Measurements from ENCODE around the gene CCDC121. TPM values are rescaled to one million over a fixed set of nuclear protein-coding genes. Genes with fewer than 3 reads are reported as not detected.

CCDC121 gene, protein sequence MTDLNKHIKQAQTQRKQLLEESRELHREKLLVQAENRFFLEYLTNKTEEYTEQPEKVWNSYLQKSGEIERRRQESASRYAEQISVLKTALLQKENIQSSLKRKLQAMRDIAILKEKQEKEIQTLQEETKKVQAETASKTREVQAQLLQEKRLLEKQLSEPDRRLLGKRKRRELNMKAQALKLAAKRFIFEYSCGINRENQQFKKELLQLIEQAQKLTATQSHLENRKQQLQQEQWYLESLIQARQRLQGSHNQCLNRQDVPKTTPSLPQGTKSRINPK
- 5.4 TPM for polyA plus RNA-seq
- long read RNA-seq, donor 1, partial matches to known transcripts = 0 of 2 reads
- long read RNA-seq, donor 1, other reads (novel, unspliced or antisense) = 0 of 2 reads
- long read RNA-seq, donor 2, partial matches to known transcripts = 0 of 2 reads
- long read RNA-seq, donor 2, other reads (novel, unspliced or antisense) = 0 of 2 reads
- long read RNA-seq, donor 3 = 0 reads
- long read RNA-seq, donor 4 = 0 reads
- long read RNA-seq, donor 5, partial matches to known transcripts = 0 of 2 reads
- long read RNA-seq, donor 5, other reads (novel, unspliced or antisense) = 0 of 2 reads
- long read RNA-seq, donor 6, partial matches to known transcripts = 0 of 1 reads
- long read RNA-seq, donor 6, other reads (novel, unspliced or antisense) = 0 of 1 reads
- long read RNA-seq, donor 7, partial matches to known transcripts = 0 of 3 reads
- long read RNA-seq, donor 7, other reads (novel, unspliced or antisense) = 0 of 3 reads
- long read RNA-seq, donor 8, partial matches to known transcripts = 0 of 2 reads
- long read RNA-seq, donor 8, other reads (novel, unspliced or antisense) = 0 of 2 reads
- long read RNA-seq, donor 9, transcript CCDC121-201 (2 exons, 2,342 nt) = major isoform, 5 of 5 reads
- long read RNA-seq, donor 9, partial matches to known transcripts = 0 of 5 reads
- long read RNA-seq, donor 9, other reads (novel, unspliced or antisense) = 0 of 5 reads
- long read RNA-seq, donor 10, partial matches to known transcripts = 0 of 2 reads
- long read RNA-seq, donor 10, other reads (novel, unspliced or antisense) = 0 of 2 reads
- long read RNA-seq, donor 11, partial matches to known transcripts = 0 of 1 reads
- long read RNA-seq, donor 11, other reads (novel, unspliced or antisense) = 0 of 1 reads

- peaks cover 24% of the 10 kb centered on the region for H3K36me3 ChIP-seq (ENCODE audit: control insufficient read depth, insufficient read depth, low read length)
- H3K27ac ChIP-seq (ENCODE audit: low read length) = peak within 1 kb of the TSS; percentile 53
- DNase-seq = peak; percentile 85 to 90
- WGBS (ENCODE audit: insufficient coverage, low lambda C conversion rate) = 12% methylated on average over 6 of the region's 44 CpGs
- H3K4me1 ChIP-seq (ENCODE audit: control insufficient read depth, insufficient read depth, low read length) = peaks cover 7% of the 10 kb centered on the region
- H3K4me3 ChIP-seq (ENCODE audit: low read length) = peak within 1 kb of the TSS; percentile 88
- H3K27me3 ChIP-seq (ENCODE audit: control insufficient read depth, insufficient read depth, low read length) = no peaks in the 10 kb centered on the region
- no peaks in the 10 kb centered on the region for H3K9me3 ChIP-seq (ENCODE audit: control insufficient read depth, low read depth, low read length)
These were observed at the start of gene CCDC121, which contains the start of gene GPN1 for GRCh38 chr2:27628767-27629709. Gene CCDC121 (minus strand): TSS chr2:27629012. CDS start chr2:27627799, 1,213 bp downstream. Gene GPN1 (plus strand): TSS chr2:27629050. CDS start chr2:27629059, 9 bp downstream.

DNA sequence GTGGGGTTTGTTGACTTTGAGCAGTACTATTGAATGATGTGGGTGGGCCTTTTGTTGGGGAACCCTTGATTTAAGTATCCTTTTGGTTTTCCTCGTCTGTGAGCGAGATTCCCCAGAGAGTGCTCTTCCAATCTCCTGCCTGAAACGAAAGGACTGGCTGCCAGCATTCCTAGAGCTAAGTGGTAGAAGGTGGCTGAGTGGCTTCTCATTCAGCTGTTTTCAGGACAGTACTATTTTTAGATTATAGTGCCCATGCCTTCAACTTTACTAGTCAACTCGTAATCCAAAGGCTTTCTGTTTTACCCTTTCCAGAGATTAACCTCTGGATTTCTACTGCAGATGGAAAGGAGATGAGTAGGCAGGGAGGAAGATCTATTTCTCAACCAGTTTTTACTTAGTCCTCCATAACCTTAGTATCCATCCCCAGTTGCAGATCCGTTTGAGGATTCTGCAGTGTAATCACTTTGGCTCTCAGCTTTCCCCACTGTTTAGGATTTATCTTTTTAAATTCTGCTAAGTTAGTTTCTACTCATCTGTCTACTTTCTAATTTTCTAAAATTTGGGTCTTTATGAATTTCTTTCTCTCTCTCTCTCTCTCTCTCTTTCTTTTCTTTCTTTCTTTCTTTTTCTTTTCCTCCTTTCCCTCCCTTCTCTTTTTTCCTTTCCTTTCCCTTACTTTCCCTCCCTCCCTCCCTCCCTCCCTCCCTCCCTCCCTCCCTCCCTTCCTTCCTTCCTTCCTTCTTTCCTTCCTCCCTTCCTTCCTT, 44.1 kb upstream of the CCDC121 start:
- H3K4me3 ChIP-seq (ENCODE audit: low read length) = no peak overlapping the region

GRCh38 chr2:27671235-27671634, 42.4 kb upstream of the CCDC121 start:
- DNase-seq = no peak
- Histone ChIP-seq H3K4me3 (ENCODE audit: low read length) (no peak overlapping the region), H3K27me3 (ENCODE audit: control insufficient read depth, insufficient read depth, low read length) (no peaks in the 10 kb centered on the region), H3K27ac (ENCODE audit: low read length) (no peak overlapping the region), H3K4me1 (ENCODE audit: control insufficient read depth, insufficient read depth, low read length) (no peaks in the 10 kb centered on the region), H3K9me3 (ENCODE audit: control insufficient read depth, low read depth, low read length) (no peaks in the 10 kb centered on the region), H3K36me3 (ENCODE audit: control insufficient read depth, insufficient read depth, low read length) (peaks cover 39% of the 10 kb centered on the region)
- 100% methylated on average over 4 of the region's 4 CpGs for WGBS (ENCODE audit: insufficient coverage, low lambda C conversion rate)

More for the DNA sequence above, 44.1 kb upstream of the CCDC121 start:
- Histone ChIP-seq H3K36me3 (ENCODE audit: control insufficient read depth, insufficient read depth, low read length) (peaks cover 49% of the 10 kb centered on the region), H3K9me3 (ENCODE audit: control insufficient read depth, low read depth, low read length) (no peaks in the 10 kb centered on the region), H3K27ac (ENCODE audit: low read length) (no peak overlapping the region), H3K27me3 (ENCODE audit: control insufficient read depth, insufficient read depth, low read length) (no peaks in the 10 kb centered on the region), H3K4me1 (ENCODE audit: control insufficient read depth, insufficient read depth, low read length) (no peaks in the 10 kb centered on the region)
- DNase-seq = no peak
- WGBS (ENCODE audit: insufficient coverage, low lambda C conversion rate) = 100% methylated on average over 2 of the region's 5 CpGs

DNA sequence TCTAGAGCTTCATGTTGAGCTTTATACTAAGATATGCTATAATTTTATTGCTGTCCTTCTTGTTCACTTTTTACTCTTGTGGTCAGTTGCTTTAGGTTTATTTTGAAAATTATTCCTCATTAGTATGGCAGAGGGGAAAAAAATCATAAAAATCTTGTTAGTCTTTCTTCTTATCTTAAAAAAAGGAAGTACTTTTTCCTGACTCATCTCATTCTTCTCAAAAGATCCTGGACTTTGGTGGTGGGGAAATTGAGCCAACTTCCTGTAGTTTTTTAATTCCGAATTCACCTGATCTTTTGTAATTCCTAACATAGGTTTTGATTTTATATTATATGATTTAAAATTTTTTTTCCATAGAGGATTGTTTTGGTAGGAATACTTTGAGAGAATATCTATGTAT, 38.6 kb upstream of the CCDC121 start:
- no peak overlapping the region for H3K27ac ChIP-seq (ENCODE audit: low read length)
- no peak for DNase-seq

DNA sequence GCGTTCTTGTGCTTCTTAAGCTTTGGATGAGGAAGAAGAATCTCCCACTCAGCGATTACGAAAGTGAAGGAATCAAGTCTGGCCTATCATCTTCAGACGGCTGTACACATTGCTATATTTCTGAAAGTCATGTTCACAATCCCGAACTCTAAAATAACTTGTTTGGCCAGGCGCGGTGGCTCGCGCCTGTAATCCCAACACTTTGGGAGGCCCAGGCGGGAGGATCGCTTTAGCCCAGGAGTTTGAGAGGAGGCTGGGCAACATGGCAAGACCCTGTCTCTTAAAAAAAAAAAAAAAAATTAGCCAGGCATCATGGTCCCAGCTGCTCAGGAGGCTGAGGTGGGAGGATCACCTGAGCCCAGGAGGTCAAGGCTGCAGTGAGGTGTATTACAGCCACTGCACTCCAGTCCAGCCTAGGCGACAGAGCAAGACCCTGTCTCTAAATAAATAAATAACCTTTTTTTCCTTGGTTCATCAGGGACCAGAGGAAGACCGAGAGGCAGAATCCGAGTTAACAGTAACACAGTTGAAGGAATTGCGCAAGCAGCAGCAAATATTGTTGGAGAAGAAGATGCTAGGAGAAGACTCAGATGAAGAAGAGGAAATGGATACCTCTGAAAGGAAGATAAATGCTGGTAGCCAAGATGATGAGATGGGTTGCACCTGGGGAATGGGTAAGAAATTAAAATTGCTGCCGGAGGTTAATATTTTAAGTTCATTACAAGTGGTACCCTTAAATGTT, 36.0 kb upstream of the CCDC121 start:
- WGBS (ENCODE audit: insufficient coverage, low lambda C conversion rate) = 96% methylated on average over 4 of the region's 16 CpGs
- no peak overlapping the region for H3K27ac ChIP-seq (ENCODE audit: low read length)

More for the DNA sequence above, 38.6 kb upstream of the CCDC121 start:
- H3K36me3 ChIP-seq (ENCODE audit: control insufficient read depth, insufficient read depth, low read length) = peaks cover 24% of the 10 kb centered on the region
- H3K4me3 ChIP-seq (ENCODE audit: low read length) = no peak overlapping the region
- H3K9me3 ChIP-seq (ENCODE audit: control insufficient read depth, low read depth, low read length) = no peaks in the 10 kb centered on the region
- H3K27me3 ChIP-seq (ENCODE audit: control insufficient read depth, insufficient read depth, low read length) = no peaks in the 10 kb centered on the region
- WGBS (ENCODE audit: insufficient coverage, low lambda C conversion rate) = 80% methylated on average over 1 of the region's 1 CpG
- H3K4me1 ChIP-seq (ENCODE audit: control insufficient read depth, insufficient read depth, low read length) = peaks cover 7% of the 10 kb centered on the region

GRCh38 chr2:27664154-27664574, 35.4 kb upstream of the CCDC121 start:
- peak overlapping the region; percentile 82 for H3K4me3 ChIP-seq (ENCODE audit: low read length)
- peak in 1 of 2 donors; percentile 10 for DNase-seq
- peaks cover 26% of the 10 kb centered on the region for H3K36me3 ChIP-seq (ENCODE audit: control insufficient read depth, insufficient read depth, low read length)
- H3K27ac ChIP-seq (ENCODE audit: low read length) = no peak overlapping the region
- WGBS (ENCODE audit: insufficient coverage, low lambda C conversion rate) = no CpG with 5 or more reads among the region's 28 CpGs
- H3K9me3 ChIP-seq (ENCODE audit: control insufficient read depth, low read depth, low read length) = no peaks in the 10 kb centered on the region
- H3K27me3 ChIP-seq (ENCODE audit: control insufficient read depth, insufficient read depth, low read length) = no peaks in the 10 kb centered on the region
- peaks cover 7% of the 10 kb centered on the region for H3K4me1 ChIP-seq (ENCODE audit: control insufficient read depth, insufficient read depth, low read length)

More for the DNA sequence above, 36.0 kb upstream of the CCDC121 start:
- Histone ChIP-seq H3K4me3 (ENCODE audit: low read length) (peak overlapping the region; percentile 82), H3K27me3 (ENCODE audit: control insufficient read depth, insufficient read depth, low read length) (no peaks in the 10 kb centered on the region), H3K9me3 (ENCODE audit: control insufficient read depth, low read depth, low read length) (no peaks in the 10 kb centered on the region), H3K36me3 (ENCODE audit: control insufficient read depth, insufficient read depth, low read length) (peaks cover 26% of the 10 kb centered on the region), H3K4me1 (ENCODE audit: control insufficient read depth, insufficient read depth, low read length) (peaks cover 7% of the 10 kb centered on the region)
- DNase-seq = no peak

- H3K4me1 ChIP-seq (ENCODE audit: control insufficient read depth, insufficient read depth, low read length) = peaks cover 7% of the 10 kb centered on the region
- H3K27me3 ChIP-seq (ENCODE audit: control insufficient read depth, insufficient read depth, low read length) = no peaks in the 10 kb centered on the region
- H3K4me3 ChIP-seq (ENCODE audit: low read length) = peak within 1 kb of the TSS; percentile 82
- peaks cover 23% of the 10 kb centered on the region for H3K36me3 ChIP-seq (ENCODE audit: control insufficient read depth, insufficient read depth, low read length)
- peak within 1 kb of the TSS; percentile 68 for H3K27ac ChIP-seq (ENCODE audit: low read length)
- no peaks in the 10 kb centered on the region for H3K9me3 ChIP-seq (ENCODE audit: control insufficient read depth, low read depth, low read length)
- DNase-seq = peak; percentile 63 to 92
- WGBS (ENCODE audit: insufficient coverage, low lambda C conversion rate) = no CpG with 5 or more reads among the region's 56 CpGs
These were observed 34.7 kb upstream of the CCDC121 start, which contains the start of the genes SLC4A1AP and SUPT7L for GRCh38 chr2:27663285-27664153. Gene SLC4A1AP (plus strand): TSS chr2:27663889. CDS start chr2:27663915, 26 bp downstream. Gene SUPT7L (minus strand): TSS chr2:27663614. CDS start chr2:27662192, 1,422 bp downstream.

DNA sequence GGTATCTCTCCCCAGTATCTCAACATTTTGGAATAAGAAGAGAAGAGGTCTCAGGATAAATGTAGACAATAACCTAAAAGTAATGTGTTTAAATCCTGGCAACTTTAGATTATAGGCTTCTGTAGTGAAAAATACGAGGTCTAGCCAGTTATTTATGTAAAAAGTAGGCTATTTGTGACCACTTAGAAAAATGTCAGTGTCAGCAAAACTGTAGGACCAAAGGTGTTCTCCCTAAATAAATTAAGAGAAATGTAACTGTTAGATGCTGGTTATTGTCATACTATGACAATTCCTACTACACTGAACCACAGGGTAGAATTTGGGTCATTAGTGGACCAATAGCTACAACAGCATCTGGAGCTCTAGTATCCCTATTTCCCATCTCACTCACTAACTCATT, 32.6 kb upstream of the CCDC121 start:
- WGBS (ENCODE audit: insufficient coverage, low lambda C conversion rate) = 100% methylated on average over 1 of the region's 1 CpG
- Histone ChIP-seq H3K27me3 (ENCODE audit: control insufficient read depth, insufficient read depth, low read length) (no peaks in the 10 kb centered on the region), H3K27ac (ENCODE audit: low read length) (no peak overlapping the region), H3K4me3 (ENCODE audit: low read length) (no peak overlapping the region), H3K4me1 (ENCODE audit: control insufficient read depth, insufficient read depth, low read length) (peaks cover 7% of the 10 kb centered on the region), H3K36me3 (ENCODE audit: control insufficient read depth, insufficient read depth, low read length) (peaks cover 33% of the 10 kb centered on the region), H3K9me3 (ENCODE audit: control insufficient read depth, low read depth, low read length) (no peaks in the 10 kb centered on the region)
- no peak for DNase-seq

All from large intestine (tissue), 12 donors.